ENCODE measurements around the gene PAQR5.

GRCh38 chr15:69373406-69373805 lies 74.7 kb downstream of the PAQR5 start:
- TF ChIP-seq CTCF (IDR thresholded peaks at IDR 0.05) (no peak), EP300 (IDR thresholded peaks at IDR 0.05) (no peak)

All from gastroesophageal sphincter (tissue), 3 donors.